NCI-H1694 treated with DMSO at 0.1 percent for 48 hours (cell line): ENCODE results near the gene EPHA3.
A peak's percentile ranks its signal among the peaks of the same experiment; 100 is the strongest.

ENCODE experiments used
- DNase-seq: peaks from one replicate; lab custom pipeline; 2025; lab: John Stamatoyannopoulos, UW

The EPHA3 gene

DNA sequence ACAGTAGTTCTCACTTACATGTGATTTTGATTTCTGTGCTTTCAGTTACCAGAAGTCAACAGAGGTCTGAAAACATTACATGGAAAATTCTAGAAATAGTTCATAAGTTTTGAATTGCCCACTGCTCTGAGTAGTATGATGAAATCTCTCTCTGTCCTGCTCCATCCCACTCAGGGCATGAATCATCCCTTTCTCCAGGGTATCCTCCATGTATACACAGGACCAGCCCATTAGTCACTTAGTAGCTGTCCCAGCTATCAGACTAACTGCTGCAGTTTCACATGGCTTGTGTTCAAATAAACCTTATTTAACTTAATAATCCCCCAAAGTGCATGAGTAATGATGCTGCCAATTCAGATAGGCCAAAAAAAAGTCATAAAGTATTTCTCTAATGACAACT, 38.6 kb downstream of the EPHA3 start:
- no peak for DNase-seq

DNA sequence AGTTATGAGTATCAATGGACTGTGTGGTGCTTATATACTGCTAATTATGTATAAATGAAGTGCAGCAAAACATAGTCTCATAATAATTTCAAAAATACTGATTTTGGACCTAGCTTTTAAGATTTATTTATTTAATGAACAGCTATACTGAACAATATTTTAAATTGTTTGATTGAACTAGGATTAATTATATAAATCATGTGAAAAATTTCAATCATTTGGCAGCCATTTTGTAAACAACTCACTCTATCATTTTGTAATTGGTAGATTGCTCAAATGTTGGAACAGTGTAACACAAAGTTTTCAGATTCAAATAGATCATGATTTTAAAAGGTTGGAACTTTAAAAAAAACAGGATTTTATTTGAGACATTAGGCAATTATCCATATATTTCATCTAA, 47.0 kb downstream of the EPHA3 start:
- no peak for DNase-seq

DNA sequence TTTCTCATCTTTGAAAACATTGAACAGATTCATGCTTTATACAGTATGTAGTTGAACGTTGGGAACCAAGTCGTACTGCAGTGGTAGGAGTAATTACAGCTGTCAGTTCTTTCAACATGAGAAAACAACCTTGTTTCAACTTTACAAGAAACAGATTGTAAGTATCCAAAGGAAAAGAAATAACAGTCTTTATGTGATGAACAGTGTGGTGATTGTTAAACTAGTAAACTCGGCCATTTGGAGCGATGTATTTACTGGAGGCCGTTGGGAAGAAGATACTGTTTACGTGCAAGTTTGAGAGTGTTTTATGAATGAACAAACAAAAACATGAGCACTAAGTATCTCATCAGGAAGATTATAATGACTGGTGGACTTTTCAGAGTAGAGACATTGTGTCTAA, 48.4 kb downstream of the EPHA3 start:
- no peak for DNase-seq

DNA sequence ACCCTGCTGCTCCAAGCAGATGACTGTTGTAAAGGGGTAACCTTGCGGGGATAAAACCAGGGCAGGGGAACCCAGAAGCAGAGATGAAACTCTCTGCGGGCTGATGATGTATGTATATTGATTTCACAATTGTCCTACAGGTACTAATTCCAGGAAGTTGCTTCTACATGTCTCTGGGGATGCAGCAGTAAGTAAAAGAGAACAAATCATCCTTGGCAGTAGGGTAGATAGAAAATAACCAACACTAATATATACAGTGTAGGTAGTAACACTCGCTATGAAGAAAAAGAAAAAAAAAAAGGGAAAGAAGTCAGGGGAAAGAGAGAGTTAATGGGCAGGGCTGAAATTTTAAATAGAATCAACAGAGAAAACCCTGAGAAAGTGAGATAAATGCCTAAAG, 50.2 kb downstream of the EPHA3 start:
- DNase-seq, result no peak

DNA sequence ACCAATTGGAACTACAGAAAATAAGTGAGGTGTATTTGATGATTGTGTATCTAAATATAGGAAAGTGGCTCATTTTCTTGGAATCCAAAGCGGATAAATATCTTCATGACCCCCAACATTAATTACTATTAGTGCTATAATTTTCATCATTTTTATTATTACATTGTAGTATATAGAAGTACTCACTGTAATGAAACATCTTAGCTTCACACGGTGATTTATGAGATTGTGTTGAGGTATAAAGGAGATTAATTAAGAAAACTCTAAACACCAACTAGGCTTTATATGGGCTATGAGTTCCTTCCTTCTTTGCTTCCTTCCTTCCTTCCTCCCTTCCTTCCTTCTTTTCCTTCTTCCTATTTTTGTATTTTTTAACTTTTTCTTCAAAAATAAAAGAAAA, 52.2 kb downstream of the EPHA3 start:
- no peak for DNase-seq

DNA sequence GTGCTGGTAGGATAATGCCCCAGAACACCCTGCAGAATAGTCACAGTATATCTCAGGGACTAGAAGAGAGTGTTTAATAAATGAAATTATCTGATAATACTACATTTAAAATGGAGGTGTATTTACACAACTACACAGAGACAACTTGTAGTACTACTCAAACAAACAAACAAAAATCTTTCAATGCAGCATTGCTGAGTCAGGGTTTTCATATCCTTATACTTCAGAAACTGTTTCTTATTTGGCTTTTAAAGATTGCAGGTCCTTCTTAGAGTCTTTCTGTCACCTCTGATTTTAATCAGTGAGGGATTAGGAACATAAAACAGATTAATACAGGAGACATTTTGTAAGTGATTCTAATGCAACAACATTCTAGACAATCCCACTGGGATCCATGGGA, 57.4 kb downstream of the EPHA3 start:
- no peak for DNase-seq

DNA sequence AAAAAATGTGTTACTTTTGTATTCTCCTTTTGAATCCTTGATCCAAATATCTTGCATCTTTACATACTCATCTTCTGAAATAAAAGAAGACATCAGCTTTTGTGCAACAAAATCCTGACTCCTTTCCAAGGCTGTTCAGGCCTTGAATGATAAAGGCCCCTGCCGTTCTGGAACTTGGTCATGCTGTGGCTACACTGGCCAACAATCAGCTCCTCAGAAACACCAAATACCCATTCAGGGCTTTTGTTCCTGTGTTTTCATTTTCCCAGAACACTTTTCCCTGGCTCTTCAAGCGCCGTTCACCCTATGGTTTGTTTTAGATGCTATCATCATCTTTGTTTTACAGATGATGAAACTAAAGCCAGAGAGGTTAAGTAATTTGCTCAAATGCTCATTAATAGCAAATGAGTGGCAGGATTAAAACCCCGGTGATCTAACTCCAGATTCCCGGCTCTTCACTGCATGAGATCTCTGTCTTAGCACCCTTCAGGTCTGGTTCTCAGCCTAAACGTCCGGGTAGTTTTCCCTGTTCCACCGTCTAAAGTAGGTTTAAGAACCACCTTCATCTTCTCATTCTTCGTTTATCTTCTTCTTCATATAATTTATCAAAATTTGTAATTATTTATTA, 58.3 kb downstream of the EPHA3 start:
- no peak for DNase-seq

DNA sequence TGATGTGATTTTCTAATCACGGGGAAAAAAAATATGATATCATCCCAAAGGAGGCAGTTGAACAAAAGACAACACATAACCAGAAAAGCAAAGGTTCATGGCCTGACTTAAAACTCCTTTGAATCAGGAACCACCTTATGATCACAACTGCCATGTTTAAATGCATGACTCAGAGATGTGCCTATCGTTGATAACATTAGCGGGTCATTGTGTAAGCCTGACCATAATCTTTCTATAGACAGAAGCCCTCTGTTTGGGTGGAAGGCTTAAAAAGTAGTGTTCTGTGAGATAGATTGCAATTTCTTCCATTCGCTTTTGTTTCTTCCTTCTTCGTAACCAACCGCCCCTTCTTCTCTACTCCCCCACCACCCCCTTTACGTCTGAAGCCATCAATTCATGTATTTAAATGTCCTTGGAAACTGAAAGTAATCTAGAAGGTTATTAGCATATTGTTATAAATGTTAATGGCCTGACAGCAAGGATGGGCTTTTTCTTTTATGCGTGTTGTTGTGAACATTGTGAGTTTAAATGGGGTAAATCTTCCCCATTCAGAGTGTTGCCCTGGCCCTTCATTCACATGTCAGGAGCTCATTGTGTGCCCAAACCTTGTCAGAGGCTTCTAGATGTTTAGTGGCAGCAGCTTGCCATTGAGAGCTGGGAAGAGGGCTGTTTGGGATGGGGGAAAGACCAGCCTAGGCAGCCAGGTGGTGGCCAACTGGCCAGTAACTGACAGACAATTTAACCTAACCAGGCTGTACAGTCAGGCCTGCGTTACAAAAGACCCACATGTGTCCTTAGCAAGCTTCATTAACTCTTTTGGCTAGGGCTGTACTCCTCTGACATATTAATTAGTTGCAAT, 64.5 kb downstream of the EPHA3 start:
- DNase-seq, result no peak

DNA sequence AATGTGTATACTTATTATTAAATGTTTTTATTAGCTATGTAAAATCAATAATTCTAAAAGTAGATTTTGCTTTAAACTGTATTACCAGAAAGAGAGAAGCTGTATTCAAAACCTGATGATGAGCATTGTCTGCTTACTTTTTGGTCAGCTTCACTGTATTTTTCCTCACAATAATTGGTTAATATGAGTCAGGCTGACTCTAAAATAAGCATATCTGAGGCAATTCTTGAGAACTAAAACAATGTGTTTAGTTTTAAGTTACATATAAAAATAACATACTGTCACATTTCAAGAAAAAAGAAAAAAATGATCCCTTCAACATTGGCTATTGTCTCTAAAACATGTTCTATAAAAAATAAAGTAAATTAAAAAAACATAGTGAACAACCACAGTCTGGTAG, 66.1 kb downstream of the EPHA3 start:
- no peak for DNase-seq

DNA sequence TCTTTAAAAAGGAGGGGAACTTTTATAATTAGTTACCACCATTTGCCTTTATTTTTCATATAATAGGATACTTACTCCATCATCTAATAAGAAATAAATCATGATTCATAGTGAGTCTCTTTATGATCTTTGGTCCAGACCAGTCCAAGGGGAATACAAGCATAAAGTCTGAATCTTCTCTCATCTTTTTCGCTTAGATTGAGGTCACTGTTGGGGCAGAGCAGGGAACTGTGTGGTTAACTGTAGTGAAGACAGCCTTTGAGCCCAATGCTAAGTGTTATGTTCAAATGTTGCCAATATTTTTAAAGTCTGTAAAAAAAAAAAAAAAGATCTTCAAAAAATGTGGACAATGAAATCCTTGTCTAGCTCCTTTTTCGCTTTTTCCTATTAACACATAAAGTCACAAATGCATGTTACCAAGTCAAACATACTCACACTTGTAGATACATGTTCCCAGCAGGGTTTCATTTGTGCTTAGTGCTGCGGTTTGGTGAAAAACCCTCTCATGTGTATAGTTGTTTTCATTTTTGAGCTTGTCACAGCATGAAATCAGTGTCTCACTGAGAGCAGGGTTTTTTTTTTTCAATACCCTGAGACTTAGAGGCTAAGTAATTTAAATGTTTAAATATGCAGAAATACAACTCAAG, 72.1 kb downstream of the EPHA3 start:
- peak; percentile 0 for DNase-seq

DNA sequence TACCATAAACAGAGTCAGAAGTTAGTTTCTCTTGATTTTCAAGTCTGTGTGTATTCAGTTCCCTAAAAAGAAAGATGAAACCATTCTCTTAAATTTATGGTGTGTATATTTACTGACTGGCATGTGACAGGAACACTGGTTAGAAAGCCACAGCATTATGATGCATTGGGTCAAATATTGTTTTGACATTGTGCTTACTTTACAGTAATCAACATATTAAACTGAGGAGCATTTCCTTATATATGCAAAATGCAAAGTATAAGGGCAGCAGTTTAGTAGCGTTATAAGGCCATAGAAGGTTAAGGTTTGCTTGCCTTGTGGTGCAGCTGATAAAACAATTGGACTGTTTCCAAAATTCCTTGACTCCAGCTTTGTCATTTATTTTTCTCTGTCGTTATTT, 72.9 kb downstream of the EPHA3 start:
- no peak for DNase-seq

DNA sequence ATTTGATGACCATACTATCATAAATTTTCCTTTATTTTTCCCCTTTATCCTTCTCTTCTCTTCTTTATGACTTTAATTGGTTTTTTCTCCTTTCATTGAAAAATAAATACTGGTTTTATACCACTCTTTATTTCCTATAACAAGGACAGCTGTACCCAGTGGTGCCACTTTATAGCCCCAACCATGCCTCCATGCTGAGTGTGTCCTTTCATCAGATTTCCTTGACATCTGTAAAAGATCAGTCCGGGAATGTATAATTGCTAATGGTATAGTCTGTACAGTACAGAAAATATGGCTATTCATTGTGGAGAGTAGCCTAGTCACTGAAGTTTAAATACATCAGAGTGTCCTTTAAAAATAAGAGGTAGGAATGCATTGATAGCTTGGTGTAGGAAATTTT, 74.6 kb downstream of the EPHA3 start:
- no peak for DNase-seq

DNA sequence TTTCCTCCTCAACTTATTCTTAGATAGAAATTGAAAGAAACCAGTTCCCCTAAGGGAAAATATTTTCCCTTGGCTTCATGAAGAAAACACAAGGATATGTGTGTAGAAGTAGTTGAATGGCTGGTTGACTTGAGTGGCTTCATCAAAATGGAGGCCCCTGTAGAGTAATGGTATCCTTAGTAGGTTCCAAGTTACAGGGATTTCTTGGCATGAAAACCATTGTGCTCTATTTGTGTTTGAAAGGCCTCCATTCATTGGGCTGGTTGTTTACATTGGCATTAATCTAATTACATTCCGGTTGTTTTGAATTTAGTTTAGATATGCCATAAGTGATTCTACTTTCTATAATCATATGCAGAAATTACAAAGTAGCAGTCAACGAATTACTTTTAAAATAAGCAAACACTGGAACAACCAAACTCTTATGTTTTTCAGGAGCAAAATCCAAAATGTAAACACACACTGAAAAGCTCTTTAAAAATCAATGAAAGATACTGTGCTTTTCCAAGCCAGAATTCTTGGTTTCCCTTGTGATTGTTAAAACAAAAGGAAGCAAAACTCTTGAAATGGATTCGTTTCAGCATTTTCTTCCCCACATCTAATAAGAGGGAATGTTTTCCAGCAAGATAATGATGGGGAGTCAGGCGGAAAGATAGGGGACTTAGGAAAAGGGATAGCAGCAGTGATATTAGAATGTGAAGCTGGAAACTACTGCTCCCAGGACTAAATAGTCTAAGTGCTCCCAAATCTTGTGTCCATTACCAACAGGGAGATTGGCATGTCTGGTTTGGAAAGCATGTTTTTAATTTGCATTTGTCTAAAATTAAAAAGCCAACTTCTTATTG, 77.0 kb downstream of the EPHA3 start:
- DNase-seq, result no peak

DNA sequence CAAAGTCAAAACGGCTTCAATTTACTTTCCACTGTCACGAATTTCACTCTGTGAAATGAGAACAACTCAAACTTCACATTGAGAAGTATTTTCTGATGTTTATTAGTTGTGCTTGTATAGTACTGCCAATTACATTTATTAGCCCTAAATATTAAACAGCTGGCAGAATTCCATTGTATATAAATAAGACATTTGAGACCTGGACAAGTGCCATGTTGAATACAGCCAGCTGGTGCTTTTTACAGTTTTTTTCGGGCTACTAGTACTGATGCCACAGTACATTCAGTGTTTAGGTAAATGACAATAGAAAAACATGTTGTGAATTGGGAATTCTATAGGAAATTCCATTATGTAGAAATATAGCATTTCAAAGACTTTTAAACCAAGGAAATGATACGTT, 79.0 kb downstream of the EPHA3 start:
- DNase-seq, result peak; percentile 55

DNA sequence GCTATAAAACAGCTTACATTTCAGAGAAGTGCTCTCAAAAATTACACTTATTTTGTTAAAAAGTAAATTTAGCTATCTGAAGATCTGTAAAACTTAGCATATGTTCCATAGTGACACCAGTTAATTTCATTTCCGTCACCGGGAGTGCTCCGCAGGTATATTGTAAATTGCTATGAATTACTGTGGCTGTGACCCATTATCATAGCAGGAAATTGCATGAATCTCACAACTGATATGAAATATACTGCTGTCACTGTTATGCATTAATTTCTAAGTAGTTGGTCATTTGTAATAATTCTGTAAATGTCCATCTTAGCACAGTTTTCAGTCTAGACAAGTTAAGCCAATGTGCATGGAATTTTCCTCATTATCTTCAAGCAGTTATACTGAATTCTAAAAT, 91.2 kb downstream of the EPHA3 start:
- DNase-seq, result no peak

DNA sequence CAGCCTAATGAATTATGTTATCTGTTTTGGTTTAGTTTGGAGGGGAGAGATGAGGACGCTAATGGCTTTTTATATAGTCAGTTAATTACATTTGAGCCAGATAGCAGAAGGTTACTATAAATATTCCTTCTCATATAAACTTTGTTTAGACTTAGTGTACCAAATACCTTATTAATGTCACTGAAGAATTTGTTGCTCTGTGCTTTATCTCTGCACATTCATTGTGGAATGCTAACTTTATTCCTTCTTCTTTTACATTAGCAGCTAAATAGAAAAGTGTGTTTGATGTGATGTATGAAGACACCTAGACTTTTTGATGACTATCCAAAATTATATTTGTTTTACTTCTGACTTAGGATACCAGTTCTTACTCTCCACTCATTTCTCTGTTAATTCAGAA, 105.2 kb downstream of the EPHA3 start:
- DNase-seq, result no peak

DNA sequence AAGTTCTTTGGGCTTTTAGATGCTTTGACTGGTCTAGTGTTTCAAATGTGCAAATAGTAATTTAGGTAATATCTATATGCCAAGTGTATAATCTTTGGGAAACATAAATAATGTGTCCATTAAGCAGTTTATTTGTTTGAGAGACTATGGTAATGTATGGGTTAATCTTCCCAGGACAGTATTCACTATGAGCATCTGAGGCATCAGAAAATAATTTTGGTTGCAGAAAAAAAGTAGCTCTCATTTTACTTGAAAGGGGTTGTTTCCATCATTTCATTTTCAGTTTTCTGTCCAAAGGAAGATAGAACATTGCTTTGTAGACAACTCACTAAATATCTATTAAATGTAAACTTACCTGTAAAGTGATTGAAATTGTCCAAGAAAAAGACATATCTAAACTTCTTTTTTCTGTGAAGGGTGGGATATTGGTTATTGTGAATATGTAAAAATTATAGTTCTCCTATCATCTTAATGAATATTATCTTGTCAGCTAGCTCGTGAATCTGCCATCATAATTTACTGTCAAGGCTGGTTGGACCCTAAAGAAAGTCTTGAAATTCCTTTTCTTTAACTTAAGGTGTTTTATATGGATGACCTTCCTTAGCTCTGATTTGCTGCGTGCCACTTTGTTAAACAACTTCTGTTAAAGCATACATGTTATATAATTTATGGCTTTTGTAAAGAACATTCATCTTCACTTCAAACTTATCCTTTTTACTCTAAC, 108.8 kb downstream of the EPHA3 start:
- DNase-seq, result no peak

DNA sequence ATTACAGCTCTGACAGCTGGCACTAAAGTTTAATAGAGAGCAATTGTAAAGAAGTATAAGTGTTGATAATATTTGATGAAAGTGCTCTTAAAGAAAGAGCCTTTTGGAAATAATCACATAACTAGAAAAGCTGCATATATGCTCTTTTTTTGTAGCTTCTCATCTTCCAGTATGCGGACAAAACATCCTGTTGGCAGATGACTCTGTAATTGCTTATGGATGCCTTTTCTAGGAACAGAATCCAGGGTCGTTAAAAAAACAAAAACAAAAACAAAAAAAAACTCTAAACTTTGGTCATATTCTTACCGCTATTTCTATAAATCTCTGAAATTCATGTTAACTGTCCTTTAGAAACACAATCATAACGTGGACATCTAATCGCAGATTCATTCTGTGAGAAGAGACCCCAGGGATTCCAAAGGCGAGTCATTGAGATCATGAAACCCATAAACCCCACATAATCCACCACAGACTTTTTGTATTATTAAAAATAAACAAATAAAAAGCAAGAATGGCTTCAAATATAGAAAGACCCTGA, 109.8 kb downstream of the EPHA3 start:
- no peak for DNase-seq

DNA sequence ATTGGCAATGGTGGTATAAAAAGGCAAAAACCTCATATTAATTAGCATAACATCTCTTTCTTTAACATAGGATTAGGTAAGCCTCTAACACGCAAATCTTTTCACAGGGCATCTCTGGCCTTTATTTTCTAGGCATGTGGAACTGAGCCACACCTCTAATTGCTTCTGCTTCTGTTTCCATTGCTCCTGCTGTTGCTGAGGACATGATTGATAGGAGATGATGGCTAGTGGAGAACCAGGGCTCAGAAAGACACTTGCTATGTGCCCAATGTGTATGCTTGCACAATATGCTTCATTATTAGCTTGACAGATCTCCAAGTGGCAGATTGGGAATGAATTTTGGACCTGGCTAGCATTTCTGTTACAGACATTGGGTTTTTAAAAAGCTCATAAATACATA, 114.5 kb downstream of the EPHA3 start:
- DNase-seq, result no peak

DNA sequence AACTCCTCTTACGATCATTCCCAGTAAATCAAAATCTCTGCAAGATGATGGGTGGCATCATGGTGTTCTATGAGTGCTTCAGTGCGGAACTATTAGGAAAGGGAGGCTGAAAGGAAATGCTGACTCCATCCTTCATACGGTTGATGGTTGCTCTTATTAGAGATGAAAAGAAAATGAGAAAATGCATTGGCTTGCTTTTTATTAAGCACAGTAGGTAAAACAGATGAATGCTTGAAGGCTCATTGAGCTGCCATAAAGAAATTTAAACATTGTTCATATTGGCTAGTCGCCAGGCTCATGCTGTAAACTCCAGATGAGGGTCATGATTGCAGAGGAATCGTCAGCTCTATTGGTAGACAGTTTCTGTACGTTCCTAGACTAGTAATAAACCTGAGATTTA, 115.8 kb downstream of the EPHA3 start:
- DNase-seq, result no peak

DNA sequence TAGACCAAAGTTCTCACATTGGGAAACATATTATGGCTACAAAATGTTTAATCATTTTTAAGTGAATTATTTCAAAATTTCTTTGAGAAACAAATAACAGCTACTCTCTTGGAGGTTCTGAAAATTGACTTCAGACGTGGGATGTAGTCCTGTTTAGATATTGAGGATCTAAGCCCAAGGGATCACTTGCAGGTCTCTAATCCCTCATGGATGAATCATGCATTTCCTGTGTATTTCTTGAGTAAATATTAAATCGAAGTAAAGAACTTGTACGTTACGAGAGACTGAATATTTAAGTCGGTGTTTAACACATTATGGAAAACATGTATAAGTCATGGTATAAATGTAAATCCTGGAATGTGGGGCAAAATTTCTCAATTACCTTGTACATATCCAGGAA, 119.8 kb downstream of the EPHA3 start:
- DNase-seq, result no peak
